HFFc6 (cell line): ENCODE measurements around the gene PRDM16. TPM values are rescaled to one million over a fixed set of nuclear protein-coding genes. Genes with fewer than 3 reads are reported as not detected.

Experiments used
- DNase-seq: peaks from one replicate; pipeline ENCODE4 v3.0.0-alpha.2; 2018
- H3K27ac Mint-ChIP-seq: 2 replicates; pipeline ENCODE4 v1.8.0; 2020; ENCODE audit warnings: mild to moderate bottlenecking, mixed read lengths
- H3K27me3 Mint-ChIP-seq: 2 replicates; pipeline ENCODE4 v1.8.0; 2021; ENCODE audit warnings: mild to moderate bottlenecking, moderate library complexity, mixed read lengths; ENCODE audit not compliant: insufficient read depth
- H3K36me3 Mint-ChIP-seq: 2 replicates; pipeline ENCODE4 v1.8.0; 2021; ENCODE audit warnings: low read depth, mixed read lengths
- H3K4me1 Mint-ChIP-seq: 2 replicates; pipeline ENCODE4 v1.8.0; 2020; ENCODE audit warnings: low read depth, mixed read lengths
- H3K4me3 Mint-ChIP-seq: 2 replicates; pipeline ENCODE4 v1.8.0; 2020; ENCODE audit warnings: mild to moderate bottlenecking, moderate library complexity, mixed read lengths
- H3K9me3 Mint-ChIP-seq: 2 replicates; pipeline ENCODE4 v1.8.0; 2020; ENCODE audit warnings: mild to moderate bottlenecking, mixed read lengths
- CTCF ChIP-seq: fragments of 200-600 bp; sonication (generic); IDR thresholded peaks from 2 replicates; pipeline ENCODE4 v1.5.0; 2021; ENCODE audit warnings: antibody characterized with exemption, mild to moderate bottlenecking
- total RNA-seq, 6 experiments: library from RNA; stranded (reverse); fragmentation: NEBNext Ultra II Directional; extraction: Animal tissue kit (Norgen Biotek cat#: 25700); gene quantifications; 2 replicates in 1 of 6; 3 replicates in 5 of 6; pipeline ENCODE4 v1.2.3, GENCODE V29; 2021

The PRDM16 gene
- total RNA-seq, 6 experiments from 2014 or later: not detected

GRCh38 chr1:3340548-3341235, 271.7 kb downstream of the PRDM16 start:
- Mint-ChIP-seq H3K36me3 (peaks cover 10% of the 10 kb centered on the region), H3K27me3 (peaks cover 19% of the 10 kb centered on the region), H3K27ac (no peak overlapping the region), H3K9me3 (peaks cover 34% of the 10 kb centered on the region), H3K4me3 (no peak overlapping the region), H3K4me1 (no peaks in the 10 kb centered on the region)
- no peak for DNase-seq
- no peak for TF ChIP-seq CTCF

GRCh38 chr1:3341236-3341994, 272.4 kb downstream of the PRDM16 start:
- Mint-ChIP-seq H3K4me1 (no peaks in the 10 kb centered on the region), H3K36me3 (peaks cover 10% of the 10 kb centered on the region), H3K27me3 (peaks cover 19% of the 10 kb centered on the region), H3K27ac (no peak overlapping the region), H3K9me3 (peaks cover 34% of the 10 kb centered on the region), H3K4me3 (no peak overlapping the region)
- no peak for DNase-seq
- no peak for TF ChIP-seq CTCF

- no peak overlapping the region for H3K27ac Mint-ChIP-seq
- DNase-seq: no peak
- peaks cover 10% of the 10 kb centered on the region for H3K36me3 Mint-ChIP-seq
- H3K9me3 Mint-ChIP-seq: peaks cover 30% of the 10 kb centered on the region
- no peak overlapping the region for H3K4me3 Mint-ChIP-seq
- H3K4me1 Mint-ChIP-seq: no peaks in the 10 kb centered on the region
- peaks cover 17% of the 10 kb centered on the region for H3K27me3 Mint-ChIP-seq
- no peak for TF ChIP-seq CTCF
Measured at GRCh38 chr1:3342960-3343359, 274.0 kb downstream of the PRDM16 start.

GRCh38 chr1:3344395-3344794, 275.4 kb downstream of the PRDM16 start:
- no peak overlapping the region for H3K27ac Mint-ChIP-seq
- peaks cover 30% of the 10 kb centered on the region for H3K9me3 Mint-ChIP-seq
- TF ChIP-seq CTCF: no peak
- no peaks in the 10 kb centered on the region for H3K4me1 Mint-ChIP-seq
- peaks cover 14% of the 10 kb centered on the region for H3K27me3 Mint-ChIP-seq
- H3K4me3 Mint-ChIP-seq: no peak overlapping the region
- H3K36me3 Mint-ChIP-seq: peaks cover 10% of the 10 kb centered on the region
- no peak for DNase-seq

GRCh38 chr1:3345792-3346191, 276.8 kb downstream of the PRDM16 start:
- H3K36me3 Mint-ChIP-seq: peaks cover 10% of the 10 kb centered on the region
- H3K9me3 Mint-ChIP-seq: peaks cover 30% of the 10 kb centered on the region
- DNase-seq: no peak
- no peak for TF ChIP-seq CTCF
- H3K4me1 Mint-ChIP-seq: no peaks in the 10 kb centered on the region
- no peak overlapping the region for H3K27ac Mint-ChIP-seq
- H3K4me3 Mint-ChIP-seq: no peak overlapping the region
- H3K27me3 Mint-ChIP-seq: peaks cover 15% of the 10 kb centered on the region
